ENCODE measurements around the gene BFSP2.

BFSP2 gene

DNA sequence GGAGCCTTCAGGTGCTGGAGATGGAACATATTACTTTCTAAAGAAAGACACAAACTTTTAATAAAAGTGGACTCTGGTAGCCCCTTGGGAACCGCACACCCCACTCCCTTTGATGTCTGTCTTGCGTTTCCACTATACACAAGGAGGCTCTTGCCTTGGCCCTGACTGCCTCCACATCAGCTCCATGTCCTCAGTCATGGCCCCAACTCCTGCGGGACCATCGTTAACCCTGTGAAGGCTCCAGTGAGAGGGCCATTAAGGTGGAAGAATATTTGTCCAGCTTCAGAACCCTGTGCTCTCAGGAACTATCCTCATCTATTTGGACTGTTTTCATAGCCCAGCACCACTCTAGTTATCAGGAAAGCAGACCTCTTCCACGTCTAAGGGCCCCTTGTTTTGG, 16.1 kb upstream of the BFSP2 start:
- DNase-seq: no peak

DNA sequence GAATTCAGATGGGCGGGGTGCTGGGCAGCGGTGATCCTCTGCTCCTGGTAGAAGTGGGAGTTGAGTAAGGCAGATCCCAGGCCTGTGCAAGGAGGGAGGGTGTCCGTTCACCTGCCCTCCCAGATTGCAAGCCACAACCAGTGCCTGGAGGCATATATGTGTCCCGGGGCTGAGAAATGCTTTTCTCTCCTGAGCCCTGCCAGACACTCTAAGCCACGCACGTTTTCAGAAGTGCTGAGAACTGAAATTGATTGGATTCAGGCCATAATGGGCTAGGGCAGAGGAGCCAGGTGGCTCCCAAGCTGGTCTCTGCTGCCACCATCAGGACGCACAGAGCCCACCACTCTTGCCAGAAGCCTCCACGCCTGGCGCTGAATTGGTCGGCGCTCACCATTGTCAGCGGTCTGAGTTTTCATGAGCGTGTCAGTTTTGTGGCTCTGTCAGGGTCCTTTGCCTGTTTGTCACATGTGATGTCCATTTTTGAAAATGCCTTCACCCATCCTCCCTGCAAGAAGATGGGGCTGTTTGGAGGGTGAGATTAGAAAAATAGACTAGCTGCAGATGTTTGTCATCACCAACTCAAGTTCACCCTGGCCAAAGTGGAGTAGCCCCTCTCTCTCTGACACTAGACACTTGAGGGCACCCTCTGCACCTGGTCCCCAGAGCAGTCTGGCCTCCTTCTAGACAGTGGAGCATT, 15.4 kb upstream of the BFSP2 start:
- peak; percentile 61 for DNase-seq

DNA sequence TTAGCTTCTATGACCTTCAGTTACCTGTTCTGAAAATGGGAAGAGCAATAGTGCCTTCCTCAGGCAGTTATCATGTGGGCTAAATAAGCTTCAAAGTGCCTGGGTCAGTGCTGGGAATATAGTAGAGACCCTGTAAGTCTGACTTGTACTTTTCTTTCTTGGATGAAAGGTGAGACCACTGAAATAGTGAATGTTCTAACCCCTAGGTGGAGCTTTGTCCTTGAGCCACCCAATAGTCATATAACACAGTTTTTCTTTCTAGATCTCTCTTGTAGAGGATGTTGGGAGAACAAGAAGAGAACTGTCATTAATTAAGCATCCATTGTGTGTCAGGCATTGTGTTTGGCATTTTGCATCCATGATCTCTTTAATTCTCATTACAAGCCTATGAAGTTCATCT, 13.0 kb upstream of the BFSP2 start:
- DNase-seq: no peak

DNA sequence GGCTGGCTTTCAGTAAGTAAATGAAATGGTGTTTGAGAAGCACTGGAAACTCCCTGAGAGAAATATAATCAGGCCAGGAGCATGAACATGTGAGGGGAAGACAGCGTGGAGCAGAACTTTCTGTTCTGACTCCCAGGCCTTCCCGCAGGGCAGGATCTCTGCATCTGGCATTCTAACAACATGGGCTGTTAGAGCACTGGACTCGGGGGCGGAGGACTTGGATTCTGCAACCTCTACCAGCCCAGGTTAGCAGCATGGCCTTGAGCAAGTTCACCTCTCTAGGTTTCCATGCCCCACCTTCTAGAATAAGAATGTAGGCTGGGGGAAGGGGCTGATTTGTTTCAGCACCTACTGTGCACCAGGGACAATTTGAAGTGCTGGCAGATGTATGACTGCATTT, 12.5 kb upstream of the BFSP2 start:
- no peak for DNase-seq

DNA sequence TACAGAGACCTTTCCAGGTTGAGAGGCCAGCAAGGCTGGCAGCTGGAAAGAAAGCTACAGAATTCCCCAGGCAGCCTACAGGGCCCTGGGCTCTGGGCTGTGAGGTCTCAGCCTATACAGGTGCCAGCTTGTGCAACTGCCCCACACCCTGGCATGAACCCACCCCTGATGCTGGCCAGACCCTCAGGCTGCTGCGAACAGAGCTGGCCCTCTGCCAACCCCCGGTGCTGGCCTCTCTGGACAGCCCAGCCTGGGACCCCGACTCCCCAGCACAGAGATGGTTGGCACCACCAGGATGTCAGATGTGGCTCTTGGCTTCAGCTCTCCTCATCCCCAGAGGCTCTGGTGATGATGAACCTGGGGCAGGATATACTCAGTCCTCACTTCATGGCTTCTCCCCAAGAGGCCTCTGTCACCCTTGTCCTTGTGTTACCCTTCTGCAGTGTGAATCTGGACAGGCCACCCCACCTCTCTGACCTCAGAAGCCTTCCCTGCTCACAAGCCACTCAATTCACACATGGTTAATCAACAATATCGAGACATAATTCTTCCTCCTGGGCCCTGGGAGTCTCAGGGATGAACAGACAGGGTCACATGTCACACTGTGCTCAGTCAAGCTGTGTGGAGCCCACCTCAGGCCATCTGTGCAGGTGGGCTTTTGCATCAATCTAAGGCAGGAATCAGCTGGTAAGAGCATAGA, 11.0 kb upstream of the BFSP2 start:
- DNase-seq: no peak

DNA sequence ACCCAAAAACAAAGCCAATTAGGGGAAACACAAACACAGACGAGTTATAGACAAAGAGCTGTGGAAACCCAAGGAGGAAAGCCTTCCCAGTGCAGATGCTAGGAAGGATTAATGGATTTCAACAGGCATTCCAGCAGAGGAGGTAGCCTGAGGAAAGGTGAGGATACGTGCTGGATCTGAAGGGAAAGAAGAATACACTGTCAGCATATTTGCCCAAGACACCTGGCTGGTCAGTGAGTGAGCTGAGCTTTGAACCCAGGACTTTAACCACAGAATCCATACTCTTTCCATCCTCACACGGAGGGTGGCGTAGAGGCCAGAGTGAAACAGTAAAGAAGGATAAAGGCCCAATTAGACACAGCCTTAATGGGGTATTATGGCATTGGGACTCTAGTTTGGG, 9.1 kb upstream of the BFSP2 start:
- no peak for DNase-seq

DNA sequence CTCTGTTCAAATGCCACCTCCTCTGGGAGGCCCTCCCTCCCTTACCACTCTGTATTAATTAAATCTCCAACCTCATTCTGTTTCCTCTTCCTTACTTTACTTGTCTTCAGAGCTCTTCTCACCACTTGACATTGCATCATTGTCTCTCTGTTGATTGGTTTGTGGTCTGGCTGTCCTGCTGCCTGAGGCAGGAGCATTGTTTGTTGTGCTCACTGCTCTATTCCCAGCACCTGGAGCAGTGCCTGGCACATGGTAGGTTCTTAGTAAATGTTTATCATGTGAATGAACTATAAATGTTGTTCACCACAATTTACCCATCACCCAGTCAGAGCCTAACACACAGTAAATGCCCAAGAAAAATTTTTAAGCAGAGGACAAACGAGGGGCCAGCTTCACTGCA, 6.7 kb upstream of the BFSP2 start:
- DNase-seq: peak; percentile 71

DNA sequence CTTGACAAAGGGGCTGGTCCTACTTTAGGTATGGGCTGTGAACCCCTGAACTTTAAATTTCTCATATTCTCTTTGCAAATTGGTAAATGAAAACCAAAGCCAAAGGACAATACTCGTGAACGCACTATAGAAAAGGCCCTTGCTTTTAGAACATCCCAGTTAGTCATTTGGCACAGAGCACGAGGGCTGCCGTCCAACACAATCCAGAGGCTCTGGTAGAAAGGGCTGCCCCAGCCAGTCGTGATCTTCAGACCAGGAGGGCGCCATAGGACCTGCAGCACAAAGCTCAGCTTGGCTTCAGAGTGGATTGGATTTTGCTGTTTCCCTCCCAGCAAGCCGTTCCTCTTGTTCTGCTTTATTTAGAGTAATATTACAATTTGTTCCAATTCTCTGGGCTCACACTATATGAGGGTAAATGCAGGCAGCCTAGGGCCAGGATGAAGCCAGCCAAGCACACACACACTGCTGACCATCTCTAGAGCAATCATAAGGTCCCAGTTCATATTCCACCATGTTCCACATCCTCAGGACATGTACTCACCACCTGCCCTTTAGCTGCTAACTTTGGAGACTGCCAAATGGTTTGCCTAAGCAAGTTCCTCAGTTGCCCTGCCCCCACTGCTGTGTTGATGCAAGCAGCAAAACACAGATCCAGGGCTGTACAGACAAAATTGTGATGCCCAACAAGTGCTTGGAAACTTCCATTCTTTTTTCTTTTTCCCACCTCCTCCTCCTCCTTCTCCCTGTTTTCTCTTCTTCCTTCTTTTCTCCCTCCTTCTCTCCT, 6.0 kb upstream of the BFSP2 start:
- DNase-seq: no peak

DNA sequence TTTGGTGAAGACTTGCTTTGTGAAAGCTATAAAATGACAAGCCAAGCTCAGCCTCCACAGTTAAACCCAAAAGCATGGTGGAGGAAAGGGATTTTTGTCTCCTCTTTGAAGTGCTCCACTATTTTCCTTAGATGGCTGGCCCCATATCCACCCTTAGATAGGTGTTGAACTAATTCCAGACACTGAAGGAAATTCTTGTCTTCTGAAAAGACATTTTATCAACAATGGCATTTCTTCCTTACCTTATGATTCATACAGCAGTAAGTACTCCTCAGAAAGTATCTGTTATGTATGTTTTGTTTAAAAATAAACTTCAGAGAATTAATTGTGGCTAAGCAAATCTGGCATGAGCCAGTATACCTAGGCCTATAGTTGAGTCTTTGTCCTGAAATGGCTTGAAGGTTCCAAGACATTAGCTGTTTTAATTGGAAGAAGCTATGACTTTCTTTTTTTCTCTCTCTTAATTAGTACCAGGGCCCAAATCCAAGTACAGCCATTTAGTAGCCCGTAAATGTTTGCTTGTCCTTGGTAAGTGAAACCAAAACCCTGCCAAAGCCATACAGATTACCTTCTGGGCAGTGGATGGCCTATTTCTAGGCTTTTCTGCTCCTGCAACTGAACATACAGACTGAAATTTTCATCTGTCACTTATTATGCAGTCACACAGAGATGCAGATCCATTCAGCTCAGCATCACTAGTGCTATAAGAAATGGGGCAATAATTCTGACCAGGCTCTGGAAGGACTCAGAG, 5.1 kb upstream of the BFSP2 start:
- DNase-seq: no peak

DNA sequence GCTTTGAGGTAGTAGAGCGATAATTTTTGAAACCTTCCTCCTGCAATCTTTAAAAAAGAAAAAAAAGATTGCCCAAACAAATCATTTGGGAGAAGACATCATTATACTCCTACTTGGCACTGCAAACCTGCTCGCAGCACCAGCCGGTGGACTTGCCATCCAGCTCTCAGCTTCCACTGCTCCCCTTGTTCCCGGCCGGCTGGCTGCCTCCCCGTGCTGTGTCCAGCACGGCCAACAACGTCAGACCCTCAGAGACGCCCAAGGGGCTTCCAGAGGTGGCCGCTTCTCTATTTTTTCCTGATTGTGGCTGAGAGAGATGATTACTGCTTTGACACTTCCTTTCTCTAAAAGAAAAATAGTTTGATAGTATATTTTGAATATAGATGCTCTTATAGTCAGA, 3.0 kb upstream of the BFSP2 start:
- no peak for DNase-seq

DNA sequence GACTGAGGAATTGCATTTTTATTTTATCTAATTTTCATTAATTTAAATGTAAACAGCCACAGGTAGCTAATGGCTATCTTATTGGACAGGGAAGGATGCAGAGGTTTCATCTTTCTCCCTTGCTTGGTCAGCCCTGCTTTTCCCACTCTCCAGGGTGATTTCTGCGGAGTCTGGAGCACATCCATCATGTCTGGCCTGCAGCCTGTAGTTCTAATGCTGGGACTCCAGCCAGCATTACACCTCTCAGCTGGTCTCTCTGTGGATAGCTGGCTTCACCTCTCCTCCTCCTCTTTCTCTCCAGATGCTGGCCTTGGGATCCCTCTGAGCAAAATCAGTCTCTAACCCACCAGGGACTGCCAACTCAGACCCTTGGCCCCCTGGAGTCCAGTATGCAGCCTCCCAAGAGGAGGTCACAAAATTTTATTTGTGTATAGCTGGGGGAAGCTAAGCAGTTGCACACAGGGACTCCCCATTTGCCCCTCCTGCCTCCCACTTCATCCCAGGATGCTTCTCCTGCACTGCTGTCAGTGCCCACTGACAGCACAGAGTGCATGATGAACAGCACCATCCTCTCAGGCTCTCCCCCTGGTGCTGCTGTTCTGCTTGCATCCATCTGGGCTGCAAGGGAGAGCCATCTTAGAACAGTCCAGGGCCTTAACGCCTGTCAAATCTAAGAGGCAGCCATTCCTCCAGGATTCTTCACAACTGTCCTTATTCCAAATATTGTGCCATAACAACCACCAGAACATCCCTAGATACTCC, 1.7 kb downstream of the BFSP2 start:
- no peak for DNase-seq

DNA sequence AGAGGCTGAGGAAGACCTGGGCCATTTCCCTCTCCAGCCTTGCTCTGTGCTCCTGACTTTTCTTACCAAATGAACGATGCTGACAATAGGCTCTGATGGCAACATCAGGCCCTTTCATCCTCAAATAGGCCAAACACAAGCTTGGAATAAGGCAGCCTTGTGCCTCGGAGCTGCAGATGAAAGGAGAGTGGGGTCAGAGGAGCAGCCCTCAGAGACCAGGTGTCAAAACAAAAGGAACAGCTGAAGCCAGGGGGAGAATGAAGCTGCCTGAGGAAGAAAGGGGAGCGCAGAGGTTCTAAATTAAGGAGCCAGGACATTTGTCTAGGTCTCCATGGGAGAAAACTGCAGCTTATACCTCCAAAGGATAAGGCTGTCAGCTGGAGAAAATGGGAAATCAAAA, 5.1 kb downstream of the BFSP2 start:
- no peak for DNase-seq

DNA sequence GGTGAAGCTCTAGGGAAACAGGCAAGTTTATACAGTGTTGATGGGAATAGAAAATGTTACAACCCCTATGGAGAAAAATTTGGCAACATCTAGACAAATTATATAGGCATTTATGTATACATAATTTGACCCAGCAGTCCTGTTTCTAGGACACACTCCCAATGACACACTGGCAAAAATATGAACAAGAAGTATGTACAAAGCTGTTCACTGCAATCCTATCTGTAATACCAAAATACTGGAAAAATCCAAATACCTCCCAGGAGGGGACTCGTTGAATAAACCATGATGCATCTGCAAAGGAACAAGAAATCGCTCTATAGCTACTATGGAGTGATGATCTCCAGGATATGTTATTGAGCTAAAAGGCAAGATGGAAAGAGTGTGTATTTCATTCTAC, 8.5 kb downstream of the BFSP2 start:
- no peak for DNase-seq

DNA sequence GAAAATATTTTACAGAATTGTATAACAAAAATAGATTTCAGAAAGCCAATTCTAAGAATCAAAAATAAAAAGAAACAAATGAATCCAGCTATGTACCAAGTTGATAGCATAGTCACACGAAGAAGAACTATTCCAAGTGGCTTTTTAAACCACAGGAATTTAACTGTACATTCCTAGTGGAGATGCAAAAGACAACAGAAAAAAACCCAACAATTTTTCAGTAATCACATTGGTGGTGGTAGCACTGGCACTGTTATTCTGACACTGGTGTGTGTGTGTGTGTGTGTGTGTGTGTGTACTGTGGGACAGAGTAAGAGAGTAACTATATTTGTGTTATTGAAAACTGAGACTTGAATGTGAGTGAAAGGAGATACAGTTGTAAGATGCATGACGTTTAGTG, 9.1 kb downstream of the BFSP2 start:
- DNase-seq: no peak

DNA sequence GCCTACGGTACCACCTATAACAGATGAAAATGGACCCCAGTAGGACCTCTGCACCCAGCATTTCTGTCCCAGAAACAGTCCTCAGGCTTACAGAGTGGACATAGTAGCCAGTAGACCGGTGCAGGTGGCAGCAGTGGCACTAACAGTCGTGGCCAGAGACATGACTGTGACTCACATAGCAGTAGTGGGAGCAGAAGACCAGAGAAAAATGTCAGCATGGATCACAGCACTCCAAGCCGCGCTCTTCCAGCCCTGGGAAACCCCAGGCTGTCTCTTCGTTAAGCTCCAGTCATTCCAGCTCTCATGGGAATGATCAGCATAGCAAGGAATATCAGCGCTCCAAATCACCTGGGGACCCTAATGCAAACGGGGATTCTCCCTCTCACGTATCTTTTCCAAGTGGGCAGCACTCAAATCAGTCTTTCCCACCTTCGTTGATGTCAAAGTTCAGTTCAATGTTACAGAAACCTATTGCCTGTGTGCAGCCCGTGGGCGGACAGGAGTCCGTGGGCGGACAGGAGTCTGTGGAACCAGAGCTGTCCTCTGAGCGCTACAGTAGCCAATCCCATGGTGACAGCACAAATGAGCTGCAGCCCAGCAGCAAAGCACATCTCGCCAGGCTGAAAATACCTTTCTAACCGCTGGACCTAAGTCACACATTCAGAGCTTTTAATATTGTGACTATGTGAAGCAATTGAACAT, 10.5 kb downstream of the BFSP2 start:
- no peak for DNase-seq

DNA sequence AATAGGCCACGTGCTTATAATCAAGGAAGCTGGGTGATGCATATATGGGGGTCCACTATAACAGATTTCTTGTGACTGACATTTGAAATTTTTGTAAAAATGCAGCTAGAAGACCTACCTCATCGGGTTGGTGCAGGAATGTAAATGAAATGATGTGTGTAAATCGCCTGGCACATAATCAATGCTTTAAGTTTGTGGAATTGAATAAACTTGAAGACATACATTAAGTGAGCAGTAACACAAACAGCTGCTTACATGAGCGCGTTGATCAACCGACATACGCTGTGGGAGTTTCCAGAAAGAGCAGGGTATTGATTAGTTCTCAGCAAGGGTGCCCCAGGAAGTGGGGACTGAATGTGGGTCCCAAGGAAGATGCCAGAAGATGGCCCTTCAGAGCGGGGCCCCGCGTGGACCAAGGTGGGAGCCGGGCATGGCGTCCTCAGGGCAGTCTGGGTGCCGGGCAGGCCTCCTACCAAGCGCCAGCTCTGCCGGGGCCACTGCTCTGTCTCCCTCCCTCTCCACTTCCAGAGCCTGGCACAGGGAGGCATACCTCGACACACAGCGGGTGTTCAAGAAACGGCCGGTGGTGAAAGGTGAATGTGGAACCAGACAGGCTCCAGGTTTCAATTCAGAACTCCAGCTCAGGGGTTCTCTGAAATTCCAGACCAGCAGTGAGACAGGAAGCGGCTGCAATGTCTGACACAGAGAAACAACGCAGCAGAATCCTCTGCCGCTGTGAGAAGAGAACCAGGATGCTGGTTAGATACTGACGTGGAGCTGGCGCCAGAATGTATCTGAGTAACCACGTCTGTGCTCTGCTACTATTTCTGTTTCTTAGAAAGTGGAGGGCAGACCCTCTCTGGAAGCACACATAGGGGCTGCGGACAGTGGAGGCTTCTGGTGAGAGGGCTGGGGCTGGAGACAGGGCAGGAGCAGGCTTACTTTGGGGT, 12.6 kb downstream of the BFSP2 start:
- no peak for DNase-seq

DNA sequence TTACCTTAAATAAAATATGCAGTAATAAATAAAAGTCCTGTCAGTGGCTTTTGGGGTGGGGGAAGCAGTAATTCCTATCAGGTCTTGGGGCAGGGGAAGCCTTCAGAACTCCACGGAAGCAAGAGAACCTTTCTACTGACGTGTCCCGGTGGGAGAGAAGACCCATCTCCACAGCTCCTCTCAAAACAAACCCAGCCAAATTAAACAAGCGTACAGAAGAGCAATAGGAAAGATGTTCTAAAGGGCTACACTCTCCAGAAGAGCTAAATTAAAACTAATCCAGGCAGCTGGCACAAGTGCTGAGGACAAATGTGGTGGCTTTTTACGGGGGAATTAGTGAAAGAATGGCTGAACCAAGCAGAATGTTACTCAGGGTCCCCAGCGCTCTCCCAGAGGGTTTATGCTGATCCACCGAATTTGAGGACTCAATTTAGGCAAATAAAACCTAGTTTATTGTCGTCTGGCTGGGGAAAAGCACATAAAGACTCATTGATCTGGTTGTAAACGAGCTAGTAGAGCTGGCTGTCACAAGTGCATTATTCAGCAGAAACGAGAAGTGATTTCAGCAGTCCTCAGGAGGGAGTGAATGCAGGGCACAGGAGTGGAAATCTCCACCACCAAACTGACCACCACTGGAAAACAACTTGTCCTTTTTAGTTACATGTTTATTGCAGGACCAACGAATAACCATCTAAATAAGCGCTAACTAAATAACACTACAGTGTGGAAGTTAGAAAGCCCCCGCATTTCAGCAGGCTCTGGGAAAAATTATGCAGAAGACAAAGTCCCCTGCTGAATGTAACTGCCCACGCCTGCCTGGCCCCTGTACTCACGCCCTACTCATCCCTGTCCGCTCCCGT, 13.5 kb downstream of the BFSP2 start:
- no peak for DNase-seq

DNA sequence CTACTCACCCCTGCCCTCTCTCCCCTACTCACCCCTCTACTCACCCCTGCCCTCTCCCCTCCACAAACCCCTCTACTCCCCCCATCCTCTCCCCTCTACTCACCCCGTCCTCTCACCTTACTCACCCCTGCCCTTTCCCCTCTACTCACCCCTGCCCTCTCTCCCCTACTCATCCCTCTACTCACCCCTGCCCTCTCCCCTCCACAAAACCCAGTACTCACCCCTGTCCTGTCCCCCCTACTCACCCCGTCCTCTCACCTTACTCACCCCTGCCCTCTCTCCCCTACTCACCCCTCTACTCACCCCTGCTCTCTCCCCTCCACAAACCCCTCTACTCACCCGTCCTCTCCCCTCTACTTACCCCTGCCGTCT, 14.2 kb downstream of the BFSP2 start:
- DNase-seq: no peak

DNA sequence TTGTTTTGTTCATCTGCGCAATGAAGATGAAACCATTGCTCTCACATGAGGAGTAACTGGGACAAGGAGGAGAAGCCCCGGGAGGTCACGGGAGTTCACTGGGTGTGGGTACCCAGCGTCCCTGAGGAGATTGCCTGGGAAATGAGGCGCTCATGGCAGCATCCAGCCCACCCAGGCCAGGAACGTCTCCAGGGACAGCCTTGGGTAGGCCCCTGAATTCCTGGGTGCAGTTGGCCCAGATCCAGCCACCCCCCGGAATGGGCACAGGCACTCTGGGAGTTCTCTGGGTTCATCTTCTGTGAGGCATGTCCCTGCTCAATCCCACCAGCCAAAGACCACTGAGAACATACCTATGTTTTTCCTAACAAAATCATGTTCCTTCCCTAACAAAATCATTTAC, 18.5 kb downstream of the BFSP2 start:
- DNase-seq: no peak
